Uterus (tissue), 2 donors: ENCODE data around the gene TRIM15.

Experiments
- CTCF ChIP-seq, 4 experiments: fragments of 200-600 bp in 2 of 4; fragments of 450-650 bp in 2 of 4; sonication (generic) in 2 of 4; IDR thresholded peaks; one replicate each; pipeline ENCODE4 v1.5.1; 2016 to 2019; ENCODE audit warnings: antibody characterized with exemption in 4 of 4, mild to moderate bottlenecking in 2 of 4, moderate library complexity in 1 of 4
- POLR2A ChIP-seq, 2 donors: fragments of 450-650 bp; IDR thresholded peaks; one replicate each; pipeline ENCODE4 v1.6.1; 2016; ENCODE audit warnings: antibody characterized with exemption in 2 of 2, mild to moderate bottlenecking in 1 of 2, moderate library complexity in 1 of 2

GRCh38 chr6:30143780-30144179 lies 19.6 kb upstream of the TRIM15 start:
- TF ChIP-seq POLR2A (IDR thresholded peaks at IDR 0.05) (no peak), CTCF (IDR thresholded peaks at IDR 0.05) (no peak)
